GM23338 (cell line): ENCODE measurements around the gene NADK2. TPM values are rescaled to one million over a fixed set of nuclear protein-coding genes. Genes with fewer than 3 reads are reported as not detected.

Source experiments
- ATAC-seq: fragments of 200-7000 bp; cut with Tn5 transposase; 3 replicates; pipeline ENCODE4 v1.9.1; 2020
- DNase-seq: peaks from one replicate; pipeline ENCODE4 v3.0.0-alpha.2; 2015; ENCODE audit warnings: low spot score
- H2AFZ ChIP-seq: fragments of 200-600 bp; sonication (generic); 2 replicates; pipeline ENCODE4 v1.8.0; 2016; ENCODE audit warnings: antibody characterized with exemption, mild to moderate bottlenecking, moderate library complexity
- H3F3A ChIP-seq: fragments of 200-600 bp; sonication (generic); replicated peaks from 2 replicates; pipeline ENCODE4 v1.8.0; 2017; ENCODE audit warnings: antibody characterized with exemption, mixed run types, low read depth
- H3K27ac ChIP-seq: fragments of 200-600 bp; sonication (generic); 2 replicates; pipeline ENCODE4 v1.6.1; 2016; ENCODE audit warnings: low read depth
- H3K27me3 ChIP-seq: fragments of 200-600 bp; sonication (generic); 2 replicates; pipeline ENCODE4 v1.8.0; 2016; ENCODE audit warnings: mild to moderate bottlenecking, mixed run types, moderate library complexity; ENCODE audit not compliant: insufficient read depth
- H3K36me3 ChIP-seq: fragments of 200-600 bp; sonication (generic); 2 replicates; pipeline ENCODE4 v1.8.0; 2016; ENCODE audit warnings: mild to moderate bottlenecking; ENCODE audit not compliant: insufficient read depth
- H3K4me1 ChIP-seq: fragments of 200-600 bp; sonication (generic); 2 replicates; pipeline ENCODE4 v1.8.0; 2016; ENCODE audit warnings: mild to moderate bottlenecking, moderate library complexity; ENCODE audit not compliant: insufficient read depth
- H3K4me2 ChIP-seq: fragments of 200-600 bp; sonication (generic); 2 replicates; pipeline ENCODE4 v1.7.1; 2017; ENCODE audit warnings: mixed run types
- H3K4me3 ChIP-seq: fragments of 200-600 bp; sonication (generic); 2 replicates; pipeline ENCODE4 v1.6.1; 2016; ENCODE audit warnings: mixed run types
- H3K79me2 ChIP-seq: fragments of 200-600 bp; sonication (generic); replicated peaks from 2 replicates; pipeline ENCODE4 v1.8.0; 2017; ENCODE audit warnings: mild to moderate bottlenecking; ENCODE audit not compliant: insufficient read depth
- H3K9me2 ChIP-seq: fragments of 200-600 bp; sonication (generic); 2 replicates; pipeline ENCODE4 v1.8.0; 2017; ENCODE audit not compliant: insufficient read depth
- H4K20me1 ChIP-seq: fragments of 200-600 bp; sonication (generic); replicated peaks from 2 replicates; pipeline ENCODE4 v1.8.0; 2017; ENCODE audit warnings: mild to moderate bottlenecking; ENCODE audit not compliant: insufficient read depth
- H3K27ac Mint-ChIP-seq: 2 replicates; pipeline ENCODE4 v1.8.0; 2020; ENCODE audit warnings: inconsistent platforms, mild to moderate bottlenecking, moderate library complexity, mixed read lengths
- H3K27me3 Mint-ChIP-seq: 3 replicates; pipeline ENCODE4 v1.8.0; 2022; ENCODE audit warnings: low read depth, mild to moderate bottlenecking, moderate library complexity, mixed read lengths, inconsistent platforms; ENCODE audit not compliant: insufficient read depth, poor library complexity
- H3K36me3 Mint-ChIP-seq: 3 replicates; pipeline ENCODE4 v1.8.0; 2021; ENCODE audit warnings: low read depth, mild to moderate bottlenecking, inconsistent platforms, moderate library complexity, mixed read lengths
- H3K4me1 Mint-ChIP-seq: 3 replicates; pipeline ENCODE4 v1.8.0; 2020; ENCODE audit warnings: mild to moderate bottlenecking, inconsistent platforms, mixed read lengths
- H3K4me3 Mint-ChIP-seq: 3 replicates; pipeline ENCODE4 v1.8.0; 2021; ENCODE audit warnings: moderate library complexity, mild to moderate bottlenecking, inconsistent platforms, mixed read lengths
- H3K9me3 Mint-ChIP-seq: 3 replicates; pipeline ENCODE4 v1.8.0; 2020; ENCODE audit warnings: moderate library complexity, mild to moderate bottlenecking, inconsistent platforms, mixed read lengths
- CREB1 ChIP-seq: fragments of 250-450 bp; sonication (Bioruptor Pico); IDR thresholded peaks from 2 replicates; pipeline ENCODE4 v1.5.0; 2020; ENCODE audit warnings: low read depth, mild to moderate bottlenecking, moderate library complexity
- EZH2 ChIP-seq: fragments of 200-600 bp; sonication (generic); IDR thresholded peaks from one replicate; pipeline ENCODE4 v1.8.0; 2017; ENCODE audit warnings: antibody characterized with exemption, mild to moderate bottlenecking, low read depth; ENCODE audit not compliant: unreplicated experiment
- EZH2phosphoT487 ChIP-seq: fragments of 200-600 bp; sonication (generic); IDR thresholded peaks from one replicate; pipeline ENCODE4 v1.8.1; 2018; ENCODE audit warnings: antibody characterized with exemption; ENCODE audit not compliant: unreplicated experiment
- JUNB ChIP-seq: IDR thresholded peaks from one replicate; pipeline ENCODE4 v1.6.1; 2016; ENCODE audit warnings: antibody characterized with exemption; ENCODE audit not compliant: unreplicated experiment
- NANOG ChIP-seq: IDR thresholded peaks from 2 replicates; pipeline ENCODE4 v1.6.1; 2016; ENCODE audit warnings: antibody characterized with exemption, borderline replicate concordance
- POLR2AphosphoS5 ChIP-seq: IDR thresholded peaks from 2 replicates; pipeline ENCODE4 v1.6.1; 2016; ENCODE audit warnings: antibody characterized with exemption, low read depth
- STAT1 ChIP-seq: IDR thresholded peaks from one replicate; pipeline ENCODE4 v1.6.1; 2016; ENCODE audit warnings: antibody characterized with exemption; ENCODE audit not compliant: unreplicated experiment
- polyA plus RNA-seq: library from polyadenylated mRNA; unstranded; fragments of >200 nt; fragmentation: Nextera tagmentation; extraction: Ambion mirVana; gene quantifications from 2 replicates; pipeline ENCODE4 v1.2.1, GENCODE V29; 2016
- total RNA-seq: library from RNA; depleted of rRNA; stranded (reverse); fragments of >200 nt; shearing (Covaris generic); gene quantifications from 2 replicates; pipeline ENCODE4 v1.2.3, GENCODE V29; 2014
- TF ChIP-seq, protein P1 (sequence below): fragments of 250-450 bp; sonication (Bioruptor Pico); IDR thresholded peaks from 2 replicates; pipeline ENCODE4 v1.5.0; 2020; ENCODE audit warnings: mild to moderate bottlenecking, moderate library complexity
- TF ChIP-seq, protein P2 (sequence below): IDR thresholded peaks from one replicate; pipeline ENCODE4 v1.6.1; 2018; ENCODE audit warnings: antibody characterized with exemption; ENCODE audit not compliant: unreplicated experiment
- TF ChIP-seq, protein P3 (sequence below), 2 experiments: fragments of 200-600 bp in 1 of 2; sonication (generic) in 1 of 2; conservative IDR thresholded peaks; 2 replicates each; pipeline versions ENCODE4 v1.5.1 to v1.6.1; 2016 to 2017; ENCODE audit warnings: antibody characterized with exemption in 2 of 2, low read depth in 2 of 2, mild to moderate bottlenecking in 2 of 2, moderate library complexity in 1 of 2
- TF ChIP-seq, protein P4 (sequence below): IDR thresholded peaks from 2 replicates; pipeline ENCODE4 v1.6.1; 2016; ENCODE audit warnings: antibody characterized with exemption

Gene NADK2
- total and polyA plus RNA-seq, 2 experiments from 2014 or later = 4.5 to 16.0 TPM

DNA sequence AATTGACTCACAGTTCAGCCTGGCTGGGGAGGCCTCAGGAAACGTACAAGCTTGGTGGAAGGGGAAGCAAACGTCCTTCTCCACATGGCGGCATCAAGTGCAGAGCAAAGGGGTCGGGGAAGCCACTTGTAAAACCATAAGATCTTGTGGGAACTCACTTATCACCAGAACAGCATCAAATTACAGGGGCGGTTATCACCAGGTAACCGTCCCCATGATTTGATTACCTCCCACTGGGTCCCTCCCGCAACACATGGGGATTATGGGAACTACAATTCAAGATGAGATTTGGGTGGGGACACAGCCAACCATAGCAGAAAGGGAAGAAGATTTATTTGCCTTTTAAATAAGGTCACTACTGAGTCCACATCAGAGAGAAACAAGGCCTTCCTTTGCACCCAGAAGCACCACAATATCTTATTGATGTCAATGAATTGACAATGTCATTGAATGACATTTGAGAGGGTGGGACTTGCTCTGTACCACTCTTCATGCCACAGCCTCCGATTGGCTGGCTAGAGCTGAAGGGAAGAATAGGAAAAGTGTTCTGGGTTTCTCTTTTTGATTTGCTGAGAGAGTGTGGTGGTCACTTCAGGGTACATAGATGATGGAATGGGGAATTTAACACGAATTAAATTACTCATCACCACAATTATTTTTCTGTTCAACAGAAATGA is 78.8 kb downstream of the NADK2 start (continued):
- TF ChIP-seq, protein P1, sequence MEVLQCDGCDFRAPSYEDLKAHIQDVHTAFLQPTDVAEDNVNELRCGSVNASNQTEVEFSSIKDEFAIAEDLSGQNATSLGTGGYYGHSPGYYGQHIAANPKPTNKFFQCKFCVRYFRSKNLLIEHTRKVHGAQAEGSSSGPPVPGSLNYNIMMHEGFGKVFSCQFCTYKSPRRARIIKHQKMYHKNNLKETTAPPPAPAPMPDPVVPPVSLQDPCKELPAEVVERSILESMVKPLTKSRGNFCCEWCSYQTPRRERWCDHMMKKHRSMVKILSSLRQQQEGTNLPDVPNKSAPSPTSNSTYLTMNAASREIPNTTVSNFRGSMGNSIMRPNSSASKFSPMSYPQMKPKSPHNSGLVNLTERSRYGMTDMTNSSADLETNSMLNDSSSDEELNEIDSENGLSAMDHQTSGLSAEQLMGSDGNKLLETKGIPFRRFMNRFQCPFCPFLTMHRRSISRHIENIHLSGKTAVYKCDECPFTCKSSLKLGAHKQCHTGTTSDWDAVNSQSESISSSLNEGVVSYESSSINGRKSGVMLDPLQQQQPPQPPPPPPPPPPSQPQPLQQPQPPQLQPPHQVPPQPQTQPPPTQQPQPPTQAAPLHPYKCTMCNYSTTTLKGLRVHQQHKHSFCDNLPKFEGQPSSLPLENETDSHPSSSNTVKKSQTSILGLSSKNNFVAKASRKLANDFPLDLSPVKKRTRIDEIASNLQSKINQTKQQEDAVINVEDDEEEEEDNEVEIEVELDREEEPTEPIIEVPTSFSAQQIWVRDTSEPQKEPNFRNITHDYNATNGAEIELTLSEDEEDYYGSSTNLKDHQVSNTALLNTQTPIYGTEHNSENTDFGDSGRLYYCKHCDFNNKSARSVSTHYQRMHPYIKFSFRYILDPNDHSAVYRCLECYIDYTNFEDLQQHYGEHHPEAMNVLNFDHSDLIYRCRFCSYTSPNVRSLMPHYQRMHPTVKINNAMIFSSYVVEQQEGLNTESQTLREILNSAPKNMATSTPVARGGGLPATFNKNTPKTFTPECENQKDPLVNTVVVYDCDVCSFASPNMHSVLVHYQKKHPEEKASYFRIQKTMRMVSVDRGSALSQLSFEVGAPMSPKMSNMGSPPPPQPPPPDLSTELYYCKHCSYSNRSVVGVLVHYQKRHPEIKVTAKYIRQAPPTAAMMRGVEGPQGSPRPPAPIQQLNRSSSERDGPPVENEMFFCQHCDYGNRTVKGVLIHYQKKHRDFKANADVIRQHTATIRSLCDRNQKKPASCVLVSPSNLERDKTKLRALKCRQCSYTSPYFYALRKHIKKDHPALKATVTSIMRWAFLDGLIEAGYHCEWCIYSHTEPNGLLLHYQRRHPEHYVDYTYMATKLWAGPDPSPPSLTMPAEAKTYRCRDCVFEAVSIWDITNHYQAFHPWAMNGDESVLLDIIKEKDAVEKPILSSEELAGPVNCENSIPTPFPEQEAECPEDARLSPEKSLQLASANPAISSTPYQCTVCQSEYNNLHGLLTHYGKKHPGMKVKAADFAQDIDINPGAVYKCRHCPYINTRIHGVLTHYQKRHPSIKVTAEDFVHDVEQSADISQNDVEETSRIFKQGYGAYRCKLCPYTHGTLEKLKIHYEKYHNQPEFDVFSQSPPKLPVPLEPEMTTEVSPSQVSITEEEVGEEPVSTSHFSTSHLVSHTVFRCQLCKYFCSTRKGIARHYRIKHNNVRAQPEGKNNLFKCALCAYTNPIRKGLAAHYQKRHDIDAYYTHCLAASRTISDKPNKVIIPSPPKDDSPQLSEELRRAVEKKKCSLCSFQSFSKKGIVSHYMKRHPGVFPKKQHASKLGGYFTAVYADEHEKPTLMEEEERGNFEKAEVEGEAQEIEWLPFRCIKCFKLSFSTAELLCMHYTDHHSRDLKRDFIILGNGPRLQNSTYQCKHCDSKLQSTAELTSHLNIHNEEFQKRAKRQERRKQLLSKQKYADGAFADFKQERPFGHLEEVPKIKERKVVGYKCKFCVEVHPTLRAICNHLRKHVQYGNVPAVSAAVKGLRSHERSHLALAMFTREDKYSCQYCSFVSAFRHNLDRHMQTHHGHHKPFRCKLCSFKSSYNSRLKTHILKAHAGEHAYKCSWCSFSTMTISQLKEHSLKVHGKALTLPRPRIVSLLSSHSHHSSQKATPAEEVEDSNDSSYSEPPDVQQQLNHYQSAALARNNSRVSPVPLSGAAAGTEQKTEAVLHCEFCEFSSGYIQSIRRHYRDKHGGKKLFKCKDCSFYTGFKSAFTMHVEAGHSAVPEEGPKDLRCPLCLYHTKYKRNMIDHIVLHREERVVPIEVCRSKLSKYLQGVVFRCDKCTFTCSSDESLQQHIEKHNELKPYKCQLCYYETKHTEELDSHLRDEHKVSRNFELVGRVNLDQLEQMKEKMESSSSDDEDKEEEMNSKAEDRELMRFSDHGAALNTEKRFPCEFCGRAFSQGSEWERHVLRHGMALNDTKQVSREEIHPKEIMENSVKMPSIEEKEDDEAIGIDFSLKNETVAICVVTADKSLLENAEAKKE (CRISPR knock-in tag) = no peak
- no peak for TF ChIP-seq STAT1

DNA sequence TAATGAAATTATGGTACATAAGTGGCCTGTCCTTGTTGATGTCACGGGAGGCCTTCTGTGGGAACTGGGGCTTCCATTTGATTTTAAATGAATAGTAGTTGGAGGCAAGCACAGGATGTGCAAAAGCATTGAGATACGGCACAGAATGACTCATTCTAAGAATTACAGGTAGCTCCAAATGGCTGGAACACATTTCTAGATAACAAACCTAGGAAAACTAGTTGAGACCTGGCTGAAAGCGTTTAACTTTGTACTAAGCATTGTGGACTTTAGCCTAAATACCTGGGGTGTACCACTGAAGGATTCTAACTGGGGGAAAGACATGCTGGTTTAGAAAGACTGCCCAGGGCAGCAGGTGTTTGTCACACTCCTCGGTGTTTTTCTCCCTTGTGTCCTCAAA is 80.4 kb downstream of the NADK2 start:
- peaks cover 23% of the 10 kb centered on the region for H4K20me1 ChIP-seq
- peaks cover 10% of the 10 kb centered on the region; the same call in 1 of the 2 replicates for H3K36me3 ChIP-seq
- H2AFZ ChIP-seq = no peak overlapping the region
- H3F3A ChIP-seq = no peaks in the 10 kb centered on the region
- no peaks in the 10 kb centered on the region for H3K9me2 ChIP-seq
- no peaks in the 10 kb centered on the region for H3K27me3 Mint-ChIP-seq
- H3K36me3 Mint-ChIP-seq = peaks cover 64% of the 10 kb centered on the region
- no peak for ATAC-seq
- H3K4me3 Mint-ChIP-seq = no peak overlapping the region
- H3K79me2 ChIP-seq = peaks cover 29% of the 10 kb centered on the region
- H3K4me1 ChIP-seq = no peaks in the 10 kb centered on the region; the same call in 1 of the 2 replicates
- H3K4me1 Mint-ChIP-seq = no peaks in the 10 kb centered on the region
- no peaks in the 10 kb centered on the region for H3K27me3 ChIP-seq
- no peaks in the 10 kb centered on the region for H3K9me3 Mint-ChIP-seq
- DNase-seq = no peak
- H3K4me2 ChIP-seq = no peak overlapping the region
- H3K27ac Mint-ChIP-seq = no peak overlapping the region
- no peak overlapping the region for H3K4me3 ChIP-seq
- H3K27ac ChIP-seq = no peak overlapping the region
- TF ChIP-seq EZH2phosphoT487 = no peak
- no peak for TF ChIP-seq POLR2AphosphoS5
- TF ChIP-seq JUNB = no peak
- TF ChIP-seq, protein P2, sequence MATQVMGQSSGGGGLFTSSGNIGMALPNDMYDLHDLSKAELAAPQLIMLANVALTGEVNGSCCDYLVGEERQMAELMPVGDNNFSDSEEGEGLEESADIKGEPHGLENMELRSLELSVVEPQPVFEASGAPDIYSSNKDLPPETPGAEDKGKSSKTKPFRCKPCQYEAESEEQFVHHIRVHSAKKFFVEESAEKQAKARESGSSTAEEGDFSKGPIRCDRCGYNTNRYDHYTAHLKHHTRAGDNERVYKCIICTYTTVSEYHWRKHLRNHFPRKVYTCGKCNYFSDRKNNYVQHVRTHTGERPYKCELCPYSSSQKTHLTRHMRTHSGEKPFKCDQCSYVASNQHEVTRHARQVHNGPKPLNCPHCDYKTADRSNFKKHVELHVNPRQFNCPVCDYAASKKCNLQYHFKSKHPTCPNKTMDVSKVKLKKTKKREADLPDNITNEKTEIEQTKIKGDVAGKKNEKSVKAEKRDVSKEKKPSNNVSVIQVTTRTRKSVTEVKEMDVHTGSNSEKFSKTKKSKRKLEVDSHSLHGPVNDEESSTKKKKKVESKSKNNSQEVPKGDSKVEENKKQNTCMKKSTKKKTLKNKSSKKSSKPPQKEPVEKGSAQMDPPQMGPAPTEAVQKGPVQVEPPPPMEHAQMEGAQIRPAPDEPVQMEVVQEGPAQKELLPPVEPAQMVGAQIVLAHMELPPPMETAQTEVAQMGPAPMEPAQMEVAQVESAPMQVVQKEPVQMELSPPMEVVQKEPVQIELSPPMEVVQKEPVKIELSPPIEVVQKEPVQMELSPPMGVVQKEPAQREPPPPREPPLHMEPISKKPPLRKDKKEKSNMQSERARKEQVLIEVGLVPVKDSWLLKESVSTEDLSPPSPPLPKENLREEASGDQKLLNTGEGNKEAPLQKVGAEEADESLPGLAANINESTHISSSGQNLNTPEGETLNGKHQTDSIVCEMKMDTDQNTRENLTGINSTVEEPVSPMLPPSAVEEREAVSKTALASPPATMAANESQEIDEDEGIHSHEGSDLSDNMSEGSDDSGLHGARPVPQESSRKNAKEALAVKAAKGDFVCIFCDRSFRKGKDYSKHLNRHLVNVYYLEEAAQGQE = no peak
- no peak for TF ChIP-seq NANOG
- TF ChIP-seq STAT1 = no peak
- TF ChIP-seq, protein P3, sequence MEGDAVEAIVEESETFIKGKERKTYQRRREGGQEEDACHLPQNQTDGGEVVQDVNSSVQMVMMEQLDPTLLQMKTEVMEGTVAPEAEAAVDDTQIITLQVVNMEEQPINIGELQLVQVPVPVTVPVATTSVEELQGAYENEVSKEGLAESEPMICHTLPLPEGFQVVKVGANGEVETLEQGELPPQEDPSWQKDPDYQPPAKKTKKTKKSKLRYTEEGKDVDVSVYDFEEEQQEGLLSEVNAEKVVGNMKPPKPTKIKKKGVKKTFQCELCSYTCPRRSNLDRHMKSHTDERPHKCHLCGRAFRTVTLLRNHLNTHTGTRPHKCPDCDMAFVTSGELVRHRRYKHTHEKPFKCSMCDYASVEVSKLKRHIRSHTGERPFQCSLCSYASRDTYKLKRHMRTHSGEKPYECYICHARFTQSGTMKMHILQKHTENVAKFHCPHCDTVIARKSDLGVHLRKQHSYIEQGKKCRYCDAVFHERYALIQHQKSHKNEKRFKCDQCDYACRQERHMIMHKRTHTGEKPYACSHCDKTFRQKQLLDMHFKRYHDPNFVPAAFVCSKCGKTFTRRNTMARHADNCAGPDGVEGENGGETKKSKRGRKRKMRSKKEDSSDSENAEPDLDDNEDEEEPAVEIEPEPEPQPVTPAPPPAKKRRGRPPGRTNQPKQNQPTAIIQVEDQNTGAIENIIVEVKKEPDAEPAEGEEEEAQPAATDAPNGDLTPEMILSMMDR (conservative IDR thresholded peaks at IDR 0.05; ENCODE audit: low read depth in 2 of 2) = no peak
- no peak for TF ChIP-seq EZH2
- TF ChIP-seq CREB1 (CRISPR knock-in tag) = no peak
- TF ChIP-seq, protein P4, sequence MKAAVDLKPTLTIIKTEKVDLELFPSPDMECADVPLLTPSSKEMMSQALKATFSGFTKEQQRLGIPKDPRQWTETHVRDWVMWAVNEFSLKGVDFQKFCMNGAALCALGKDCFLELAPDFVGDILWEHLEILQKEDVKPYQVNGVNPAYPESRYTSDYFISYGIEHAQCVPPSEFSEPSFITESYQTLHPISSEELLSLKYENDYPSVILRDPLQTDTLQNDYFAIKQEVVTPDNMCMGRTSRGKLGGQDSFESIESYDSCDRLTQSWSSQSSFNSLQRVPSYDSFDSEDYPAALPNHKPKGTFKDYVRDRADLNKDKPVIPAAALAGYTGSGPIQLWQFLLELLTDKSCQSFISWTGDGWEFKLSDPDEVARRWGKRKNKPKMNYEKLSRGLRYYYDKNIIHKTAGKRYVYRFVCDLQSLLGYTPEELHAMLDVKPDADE = no peak
